NT2/D1 (cell line): ENCODE measurements around the gene DOK6.

Source experiments
- YY1 ChIP-seq: IDR thresholded peaks from 2 replicates; pipeline ENCODE4 v1.6.1; 2011; ENCODE audit not compliant: insufficient read length, insufficient read depth
- ZNF274 ChIP-seq: IDR thresholded peaks from 2 replicates; pipeline ENCODE4 v1.6.1; 2011; ENCODE audit warnings: mild to moderate bottlenecking, low read depth, low read length

GRCh38 chr18:69557282-69557681 lies 156.6 kb downstream of the DOK6 start:
- TF ChIP-seq ZNF274 (no peak), YY1 (no peak)
